Vagina (tissue), 2 donors: ENCODE measurements around the gene EVA1A. TPM values are rescaled to one million over a fixed set of nuclear protein-coding genes. Genes with fewer than 3 reads are reported as not detected.

Source experiments
- DNase-seq, 2 donors: peaks; one replicate each; pipeline ENCODE4 v3.0.0-alpha.2; 2017; ENCODE audit errors: extremely low spot score in 2 of 2
- H3K27ac ChIP-seq: fragments of 200-600 bp; sonication (generic); one replicate; pipeline ENCODE4 v1.5.1; 2019
- H3K27me3 ChIP-seq: fragments of 200-600 bp; sonication (generic); one replicate; pipeline ENCODE4 v1.5.1; 2019
- H3K36me3 ChIP-seq, 2 donors: fragments of 200-600 bp; sonication (generic); one replicate each; pipeline ENCODE4 v1.5.1; 2017 to 2019
- H3K4me1 ChIP-seq: fragments of 200-600 bp; sonication (generic); one replicate; pipeline ENCODE4 v1.5.1; 2019
- H3K4me3 ChIP-seq, 2 donors: fragments of 200-600 bp; sonication (generic); 1 replicate in 1 of 2; 2 replicates in 1 of 2; pipeline ENCODE4 v1.5.1; 2016 to 2019
- H3K9me3 ChIP-seq: fragments of 200-600 bp; sonication (generic); one replicate; pipeline ENCODE4 v1.5.1; 2019
- CTCF ChIP-seq, 3 experiments: fragments of 450-650 bp in 2 of 3; fragments of 200-600 bp in 1 of 3; sonication (generic) in 1 of 3; IDR thresholded peaks; one replicate each; pipeline ENCODE4 v1.5.1; 2017 to 2019; ENCODE audit warnings: antibody characterized with exemption in 3 of 3, mild to moderate bottlenecking in 2 of 3, moderate library complexity in 2 of 3
- POLR2A ChIP-seq, 2 donors: fragments of 450-650 bp; IDR thresholded peaks; one replicate each; pipeline ENCODE4 v1.6.1; 2017; ENCODE audit warnings: antibody characterized with exemption in 2 of 2, mild to moderate bottlenecking in 2 of 2, moderate library complexity in 2 of 2
- POLR2AphosphoS5 ChIP-seq, 2 donors: sonication (generic); formaldehyde crosslinking; IDR thresholded peaks; one replicate each; pipeline ENCODE4 v1.9.0; 2017; ENCODE audit warnings: antibody characterized with exemption in 2 of 2, mild to moderate bottlenecking in 2 of 2, low read depth in 1 of 2; ENCODE audit not compliant: insufficient read depth in 1 of 2
- intact Hi-C: fragments of 100-400 bp; cut with DNase I; formaldehyde crosslinking; loops from one replicate; pipeline ENCODE4 v1.15.1; 2023
- total RNA-seq: library from RNA; depleted of rRNA; stranded (reverse); fragments of >200 nt; gene quantifications from one replicate; pipeline ENCODE4 v1.2.3, GENCODE V29; 2016

EVA1A gene
- total RNA-seq, 1 donor from 2014 or later, result not detected

DNA sequence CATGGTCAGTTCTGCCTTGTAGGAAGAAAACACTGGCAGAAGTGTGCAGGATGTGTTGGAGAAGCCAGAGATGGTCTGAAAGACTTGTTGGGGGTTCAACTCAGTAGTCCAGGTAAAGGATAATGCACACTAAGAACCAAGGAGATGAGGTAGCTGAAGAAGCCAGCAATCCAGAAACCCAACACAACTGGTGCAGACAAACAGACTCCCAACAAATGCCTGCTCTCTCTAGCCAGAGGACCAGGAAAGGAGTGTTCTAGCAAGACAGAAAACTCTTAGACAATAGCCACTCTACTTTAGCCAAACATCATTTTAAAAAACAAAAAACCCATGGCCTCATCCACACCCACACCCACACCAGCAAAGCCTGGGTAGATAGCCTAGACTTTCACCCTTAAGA lies 33.9 kb downstream of the EVA1A start:
- TF ChIP-seq POLR2AphosphoS5 (IDR thresholded peaks at IDR 0.05; ENCODE audit: insufficient read depth in 1 of 2, low read depth in 1 of 2), result no peak
- TF ChIP-seq CTCF (IDR thresholded peaks at IDR 0.05), result no peak
- no peak for TF ChIP-seq POLR2A (IDR thresholded peaks at IDR 0.05)
- H3K4me3 ChIP-seq, result no peak overlapping the region
- H3K36me3 ChIP-seq, result no peaks in the 10 kb centered on the region
- no peaks in the 10 kb centered on the region for H3K4me1 ChIP-seq
- H3K27ac ChIP-seq, result no peak overlapping the region
- H3K9me3 ChIP-seq, result no peaks in the 10 kb centered on the region
- no peaks in the 10 kb centered on the region for H3K27me3 ChIP-seq
- DNase-seq, result no peak
- intact Hi-C loops, result no loop called here

GRCh38 chr2:75525434-75526310 lies 35.1 kb downstream of the EVA1A start:
- H3K36me3 ChIP-seq, result no peaks in the 10 kb centered on the region
- intact Hi-C loops, result no loop called here
- TF ChIP-seq POLR2A (IDR thresholded peaks at IDR 0.05) (no peak), POLR2AphosphoS5 (IDR thresholded peaks at IDR 0.05; ENCODE audit: insufficient read depth in 1 of 2, low read depth in 1 of 2) (no peak), CTCF (IDR thresholded peaks at IDR 0.05) (no peak)
- no peaks in the 10 kb centered on the region for H3K27me3 ChIP-seq
- no peaks in the 10 kb centered on the region for H3K9me3 ChIP-seq
- H3K4me3 ChIP-seq, result no peak overlapping the region
- no peak overlapping the region for H3K27ac ChIP-seq
- no peaks in the 10 kb centered on the region for H3K4me1 ChIP-seq
- DNase-seq, result no peak

GRCh38 chr2:75524276-75524911 lies 36.3 kb downstream of the EVA1A start:
- TF ChIP-seq POLR2AphosphoS5 (IDR thresholded peaks at IDR 0.05; ENCODE audit: insufficient read depth in 1 of 2, low read depth in 1 of 2) (no peak), CTCF (IDR thresholded peaks at IDR 0.05) (no peak), POLR2A (IDR thresholded peaks at IDR 0.05) (no peak)

GRCh38 chr2:75523313-75524275 lies 37.1 kb downstream of the EVA1A start:
- Histone ChIP-seq H3K4me3 (no peak overlapping the region), H3K27me3 (no peaks in the 10 kb centered on the region), H3K4me1 (no peaks in the 10 kb centered on the region), H3K9me3 (no peaks in the 10 kb centered on the region), H3K36me3 (no peaks in the 10 kb centered on the region), H3K27ac (no peak overlapping the region)
- TF ChIP-seq POLR2AphosphoS5 (IDR thresholded peaks at IDR 0.05; ENCODE audit: insufficient read depth in 1 of 2, low read depth in 1 of 2), result no peak
- TF ChIP-seq POLR2A (IDR thresholded peaks at IDR 0.05), result no peak
- TF ChIP-seq CTCF (IDR thresholded peaks at IDR 0.05), result no peak
- DNase-seq, result no peak
- intact Hi-C loops, result no loop called here

More at GRCh38 chr2:75524276-75524911, 36.3 kb downstream of the EVA1A start:
- Histone ChIP-seq H3K9me3 (no peaks in the 10 kb centered on the region), H3K4me3 (no peak overlapping the region), H3K27ac (no peak overlapping the region), H3K4me1 (no peaks in the 10 kb centered on the region), H3K27me3 (no peaks in the 10 kb centered on the region), H3K36me3 (no peaks in the 10 kb centered on the region)
- DNase-seq, result no peak
- intact Hi-C loops, result no loop called here
